ENCODE results near the gene FASTK.

GRCh38 chr7:151028131-151028947, 52.3 kb downstream of the FASTK start, which contains the start of gene ABCB8:
- TF ChIP-seq GATA2 (IDR thresholded peaks at IDR 0.05; ENCODE audit: low read depth, low read length) = peak; percentile 26; the same call in 1 of the 2 replicates
- no peak for TF ChIP-seq GATA3 (IDR thresholded peaks at IDR 0.05; ENCODE audit: low read depth, low read length)

Data from SH-SY5Y (cell line).